Measurements from ENCODE around the gene AXDND1.

- TF ChIP-seq CTCF (optimal IDR thresholded peaks at IDR 0.05 in 1 of 3, IDR thresholded peaks at IDR 0.05 in 1 of 3, conservative IDR thresholded peaks at IDR 0.05 in 1 of 3; ENCODE audit: extremely low read depth in 1 of 3, insufficient read depth in 2 of 3, low read length in 3 of 3) (no peak), EZH2 (IDR thresholded peaks at IDR 0.05; ENCODE audit: low read length) (no peak)
Observed at GRCh38 chr1:179510038-179510437, 144.3 kb downstream of the AXDND1 start.

All from keratinocyte (primary cell).